SK-N-SH treated with all-trans-retinoic acid at 6 μM for 48 hours (cell line): ENCODE data around the gene ME3.

Experiments
- ESRRG ChIP-seq: fragments of 250-450 bp; sonication (Bioruptor Pico); IDR thresholded peaks from 2 replicates; pipeline ENCODE4 v1.6.1; 2021; ENCODE audit warnings: mild to moderate bottlenecking
- GLIS3 ChIP-seq: fragments of 250-450 bp; sonication (Bioruptor Pico); IDR thresholded peaks from 2 replicates; pipeline ENCODE4 v1.5.0; 2020; ENCODE audit warnings: mild to moderate bottlenecking, moderate library complexity
- ISL1 ChIP-seq: fragments of 250-450 bp; sonication (Bioruptor Pico); IDR thresholded peaks from 2 replicates; pipeline ENCODE4 v2.1.2; 2022; ENCODE audit warnings: mild to moderate bottlenecking, moderate library complexity
- PPARA ChIP-seq: fragments of 250-450 bp; sonication (Bioruptor Pico); IDR thresholded peaks from 2 replicates; pipeline ENCODE4 v1.5.0; 2020; ENCODE audit warnings: mild to moderate bottlenecking, borderline replicate concordance
- ZFP3 ChIP-seq: fragments of 250-450 bp; sonication (Bioruptor Pico); IDR thresholded peaks from 2 replicates; pipeline ENCODE4 v1.5.0; 2020; ENCODE audit warnings: mild to moderate bottlenecking, moderate library complexity
- ZNF70 ChIP-seq: fragments of 450-650 bp; formaldehyde crosslinking; IDR thresholded peaks from 2 replicates; pipeline ENCODE4 v1.5.0; 2020; ENCODE audit warnings: mild to moderate bottlenecking, moderate library complexity
- TF ChIP-seq, protein P1 (sequence below): fragments of 250-450 bp; sonication (Bioruptor Pico); IDR thresholded peaks from 2 replicates; pipeline ENCODE4 v1.8.0; 2020; ENCODE audit warnings: mild to moderate bottlenecking, moderate library complexity, borderline replicate concordance
- TF ChIP-seq, protein P2 (sequence below): fragments of 250-450 bp; sonication (Bioruptor Pico); IDR thresholded peaks from 2 replicates; pipeline ENCODE4 v1.8.0; 2021; ENCODE audit warnings: low read depth, mild to moderate bottlenecking, moderate library complexity, borderline replicate concordance
- TF ChIP-seq, protein P3 (sequence below): fragments of 250-450 bp; sonication (Bioruptor Pico); IDR thresholded peaks from 2 replicates; pipeline ENCODE4 v1.5.1; 2020; ENCODE audit warnings: low read depth, mild to moderate bottlenecking, moderate library complexity

DNA sequence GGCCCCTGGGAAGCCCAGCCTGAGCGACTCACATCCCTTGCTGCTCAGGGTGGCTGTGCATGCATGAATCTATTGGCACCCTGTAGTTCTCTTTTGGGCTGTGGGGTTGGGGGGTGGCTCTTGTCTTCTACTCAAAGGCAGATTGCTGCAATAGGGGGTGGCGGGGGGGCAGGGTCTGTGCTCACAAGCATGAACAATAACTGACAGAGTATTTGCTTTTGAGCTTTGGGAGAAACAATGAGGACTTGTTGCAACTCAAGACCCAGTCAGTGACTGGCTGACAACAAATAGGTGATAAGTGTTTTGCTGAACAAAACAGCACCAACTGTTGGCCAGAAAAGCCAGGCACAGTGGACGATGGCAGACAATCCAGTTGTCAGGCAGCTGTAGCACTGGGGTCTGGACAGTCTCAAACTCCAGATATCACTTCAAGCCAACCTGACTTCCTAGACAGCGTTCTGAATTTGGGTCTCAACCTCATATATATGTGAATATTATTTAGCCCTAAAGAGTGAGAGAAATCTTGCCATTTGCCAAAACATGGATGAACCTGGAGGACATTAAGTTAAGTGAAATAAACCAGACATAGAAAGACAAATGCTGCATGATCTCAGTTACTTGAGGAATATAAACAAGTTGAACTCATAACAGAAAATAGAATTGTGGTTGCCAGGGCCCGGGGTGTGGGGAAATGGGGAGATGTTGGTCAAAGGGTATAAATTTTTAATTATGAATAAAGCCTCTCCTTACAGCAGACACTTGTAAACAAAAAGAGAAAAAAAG, 61.7 kb downstream of the ME3 start:
- TF ChIP-seq, protein P1, sequence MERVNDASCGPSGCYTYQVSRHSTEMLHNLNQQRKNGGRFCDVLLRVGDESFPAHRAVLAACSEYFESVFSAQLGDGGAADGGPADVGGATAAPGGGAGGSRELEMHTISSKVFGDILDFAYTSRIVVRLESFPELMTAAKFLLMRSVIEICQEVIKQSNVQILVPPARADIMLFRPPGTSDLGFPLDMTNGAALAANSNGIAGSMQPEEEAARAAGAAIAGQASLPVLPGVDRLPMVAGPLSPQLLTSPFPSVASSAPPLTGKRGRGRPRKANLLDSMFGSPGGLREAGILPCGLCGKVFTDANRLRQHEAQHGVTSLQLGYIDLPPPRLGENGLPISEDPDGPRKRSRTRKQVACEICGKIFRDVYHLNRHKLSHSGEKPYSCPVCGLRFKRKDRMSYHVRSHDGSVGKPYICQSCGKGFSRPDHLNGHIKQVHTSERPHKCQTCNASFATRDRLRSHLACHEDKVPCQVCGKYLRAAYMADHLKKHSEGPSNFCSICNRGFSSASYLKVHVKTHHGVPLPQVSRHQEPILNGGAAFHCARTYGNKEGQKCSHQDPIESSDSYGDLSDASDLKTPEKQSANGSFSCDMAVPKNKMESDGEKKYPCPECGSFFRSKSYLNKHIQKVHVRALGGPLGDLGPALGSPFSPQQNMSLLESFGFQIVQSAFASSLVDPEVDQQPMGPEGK (CRISPR knock-in tag), result no peak
- TF ChIP-seq, protein P2, sequence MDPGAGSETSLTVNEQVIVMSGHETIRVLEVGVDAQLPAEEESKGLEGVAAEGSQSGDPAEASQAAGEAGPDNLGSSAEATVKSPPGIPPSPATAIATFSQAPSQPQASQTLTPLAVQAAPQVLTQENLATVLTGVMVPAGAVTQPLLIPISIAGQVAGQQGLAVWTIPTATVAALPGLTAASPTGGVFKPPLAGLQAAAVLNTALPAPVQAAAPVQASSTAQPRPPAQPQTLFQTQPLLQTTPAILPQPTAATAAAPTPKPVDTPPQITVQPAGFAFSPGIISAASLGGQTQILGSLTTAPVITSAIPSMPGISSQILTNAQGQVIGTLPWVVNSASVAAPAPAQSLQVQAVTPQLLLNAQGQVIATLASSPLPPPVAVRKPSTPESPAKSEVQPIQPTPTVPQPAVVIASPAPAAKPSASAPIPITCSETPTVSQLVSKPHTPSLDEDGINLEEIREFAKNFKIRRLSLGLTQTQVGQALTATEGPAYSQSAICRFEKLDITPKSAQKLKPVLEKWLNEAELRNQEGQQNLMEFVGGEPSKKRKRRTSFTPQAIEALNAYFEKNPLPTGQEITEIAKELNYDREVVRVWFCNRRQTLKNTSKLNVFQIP (CRISPR knock-in tag), result no peak
- TF ChIP-seq GLIS3 (CRISPR knock-in tag) (no peak), PPARA (CRISPR knock-in tag) (no peak), ISL1 (CRISPR knock-in tag) (no peak), ESRRG (CRISPR knock-in tag) (no peak), ZNF70 (CRISPR knock-in tag) (no peak), ZFP3 (CRISPR knock-in tag) (no peak)
- TF ChIP-seq, protein P3, sequence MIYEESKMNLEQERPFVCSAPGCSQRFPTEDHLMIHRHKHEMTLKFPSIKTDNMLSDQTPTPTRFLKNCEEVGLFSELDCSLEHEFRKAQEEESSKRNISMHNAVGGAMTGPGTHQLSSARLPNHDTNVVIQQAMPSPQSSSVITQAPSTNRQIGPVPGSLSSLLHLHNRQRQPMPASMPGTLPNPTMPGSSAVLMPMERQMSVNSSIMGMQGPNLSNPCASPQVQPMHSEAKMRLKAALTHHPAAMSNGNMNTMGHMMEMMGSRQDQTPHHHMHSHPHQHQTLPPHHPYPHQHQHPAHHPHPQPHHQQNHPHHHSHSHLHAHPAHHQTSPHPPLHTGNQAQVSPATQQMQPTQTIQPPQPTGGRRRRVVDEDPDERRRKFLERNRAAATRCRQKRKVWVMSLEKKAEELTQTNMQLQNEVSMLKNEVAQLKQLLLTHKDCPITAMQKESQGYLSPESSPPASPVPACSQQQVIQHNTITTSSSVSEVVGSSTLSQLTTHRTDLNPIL, result no peak
